HG02571 (cell line): ENCODE data around the gene TERT.

Source experiments
- ATAC-seq: cut with Tn5 transposase; IDR thresholded peaks from one replicate; pipeline ENCODE4 v1.9.1; 2021; ENCODE audit warnings: mild to moderate bottlenecking, moderate library complexity; ENCODE audit not compliant: unreplicated experiment

The TERT gene

DNA sequence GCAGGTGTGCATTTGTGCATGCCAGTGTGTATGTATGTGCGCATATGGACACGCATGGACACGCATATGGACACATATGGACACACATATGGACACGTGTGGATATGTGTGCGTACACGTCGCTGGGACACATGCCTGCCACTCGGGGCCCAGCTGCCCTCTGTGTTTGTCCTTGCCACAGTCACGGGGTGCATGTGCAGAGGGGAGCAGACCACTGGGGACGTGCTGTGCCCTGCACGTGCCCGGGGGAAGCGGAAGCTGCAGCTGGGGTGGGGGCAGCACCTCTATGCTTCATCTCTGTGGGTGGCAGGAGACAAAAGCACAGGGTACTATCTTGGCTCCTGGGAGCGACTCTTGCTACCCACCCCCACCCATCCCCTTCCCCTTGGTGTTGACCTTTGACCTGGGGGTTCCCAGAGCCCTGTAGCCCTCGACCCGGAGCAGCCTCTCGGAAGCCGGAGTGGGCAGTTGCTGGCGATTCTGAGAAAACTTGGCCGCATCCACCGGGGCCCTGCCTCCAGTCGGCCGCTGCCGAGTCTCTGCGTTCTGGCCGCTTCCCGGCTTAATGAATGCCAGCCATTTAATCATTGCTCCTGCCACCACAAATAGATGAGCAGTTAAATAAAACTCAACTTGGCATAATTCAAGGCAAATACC, 72.1 kb downstream of the TERT start:
- no peak for ATAC-seq

GRCh38 chr5:1222147-1222546, 72.7 kb downstream of the TERT start:
- no peak for ATAC-seq

DNA sequence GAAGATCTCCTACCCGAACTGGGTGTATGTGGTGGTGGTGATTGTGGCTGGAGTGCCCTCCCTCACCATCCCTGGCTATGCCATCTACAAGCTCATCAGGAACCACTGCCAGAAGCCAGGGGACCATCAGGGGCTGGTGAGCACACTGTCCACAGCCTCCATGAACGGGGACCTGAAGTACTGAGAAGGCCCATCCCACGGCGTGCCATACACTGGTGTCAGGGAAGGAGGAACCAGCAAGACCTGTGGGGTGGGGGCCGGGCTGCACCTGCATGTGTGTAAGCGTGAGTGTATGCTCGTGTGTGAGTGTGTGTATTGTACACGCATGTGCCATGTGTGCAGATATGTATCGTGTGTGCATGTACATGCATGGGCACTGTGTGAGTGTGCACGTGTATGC, 73.1 kb downstream of the TERT start:
- no peak for ATAC-seq

DNA sequence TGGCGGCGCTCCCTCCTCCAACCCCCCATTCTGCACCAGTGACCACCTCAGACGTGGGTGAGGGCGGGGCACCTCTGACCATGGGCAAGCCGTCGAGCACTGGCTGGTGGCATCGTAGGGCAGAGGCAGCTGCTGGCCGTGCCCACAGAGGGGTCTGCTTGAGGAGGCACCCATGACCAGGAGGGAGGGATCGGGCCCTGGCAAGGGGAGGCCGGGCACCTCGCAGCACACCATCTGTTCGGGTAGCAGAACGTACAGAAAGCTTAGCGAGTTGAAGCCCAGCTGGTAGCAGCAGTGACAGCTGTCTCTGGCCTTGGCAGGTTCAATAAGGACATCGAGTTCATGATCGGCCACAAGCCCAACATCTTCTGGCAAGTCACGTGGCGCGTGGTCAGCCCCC, 74.0 kb downstream of the TERT start:
- no peak for ATAC-seq

- ATAC-seq, result no peak
These were observed 74.5 kb downstream of the TERT start for GRCh38 chr5:1220351-1220750.

- no peak for ATAC-seq
These were observed 75.1 kb downstream of the TERT start for GRCh38 chr5:1219768-1220100.

- no peak for ATAC-seq
These were observed 75.6 kb downstream of the TERT start for GRCh38 chr5:1219098-1219767.

DNA sequence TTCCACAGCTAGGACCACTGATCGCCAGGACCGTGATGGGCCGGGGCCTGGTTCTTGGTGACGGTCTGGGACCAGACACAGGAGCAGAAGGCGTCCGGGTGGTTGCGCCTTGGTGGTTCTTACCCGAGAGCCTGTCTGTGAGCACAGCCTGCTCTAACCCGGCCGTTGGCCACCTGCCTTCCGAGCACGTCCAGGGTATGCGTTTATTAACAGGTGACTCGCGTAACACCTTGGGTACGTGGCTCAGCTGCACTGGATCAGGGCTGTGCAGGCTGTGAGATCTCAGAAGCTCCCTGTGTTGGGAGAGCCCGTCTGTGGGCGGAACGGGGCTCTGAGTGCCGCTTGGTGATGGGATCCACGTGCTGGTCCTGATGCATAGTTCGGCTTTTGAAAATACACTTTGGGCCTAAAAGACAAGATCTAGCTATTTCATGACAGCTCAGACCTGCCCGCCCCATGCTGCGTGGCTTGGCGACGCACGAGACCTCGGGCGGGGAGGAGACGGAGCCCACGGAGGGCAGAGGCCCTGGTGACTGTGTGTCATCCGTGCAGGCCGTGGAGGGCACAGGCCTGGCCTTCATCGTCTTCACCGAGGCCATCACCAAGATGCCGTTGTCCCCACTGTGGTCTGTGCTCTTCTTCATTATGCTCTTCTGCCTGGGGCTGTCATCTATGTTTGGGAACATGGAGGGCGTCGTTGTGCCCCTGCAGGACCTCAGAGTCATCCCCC, 76.4 kb downstream of the TERT start:
- ATAC-seq, result no peak

DNA sequence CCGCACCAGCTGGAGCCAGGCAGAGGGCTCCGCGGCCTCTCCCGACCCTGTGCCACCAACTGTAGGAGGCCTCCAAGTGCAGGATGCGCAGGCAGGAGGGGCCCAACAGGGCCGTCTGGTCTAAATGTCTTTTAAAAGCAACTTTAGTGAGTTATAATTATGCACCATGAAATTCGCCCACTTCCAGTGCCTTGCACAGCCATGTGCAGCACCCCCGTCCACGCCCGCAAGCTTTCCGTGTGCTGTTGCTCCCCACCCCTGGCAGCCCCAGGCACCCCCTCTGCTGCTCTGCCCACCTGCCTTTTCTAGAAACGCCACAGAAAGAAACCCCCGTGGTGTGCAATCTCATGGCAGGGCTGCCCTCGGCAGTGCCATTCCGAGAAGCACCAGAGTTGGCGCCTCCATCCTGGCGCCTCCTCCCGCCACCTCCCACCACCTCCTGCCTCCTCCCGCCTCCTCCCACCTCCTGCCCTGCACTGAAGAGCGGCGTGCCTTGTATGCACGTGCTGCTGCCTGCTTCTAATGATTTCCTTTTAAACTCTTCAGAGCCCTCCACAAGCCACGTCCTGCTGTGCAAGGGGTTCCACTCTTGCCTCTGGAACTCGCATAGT, 77.2 kb downstream of the TERT start:
- ATAC-seq, result no peak

- no peak for ATAC-seq
These were observed 78.0 kb downstream of the TERT start for GRCh38 chr5:1216918-1217295.

- no peak for ATAC-seq
These were observed 78.5 kb downstream of the TERT start for GRCh38 chr5:1216211-1216917.

GRCh38 chr5:1215320-1216096, 79.4 kb downstream of the TERT start:
- no peak for ATAC-seq

GRCh38 chr5:1214936-1215220, 80.0 kb downstream of the TERT start:
- no peak for ATAC-seq

DNA sequence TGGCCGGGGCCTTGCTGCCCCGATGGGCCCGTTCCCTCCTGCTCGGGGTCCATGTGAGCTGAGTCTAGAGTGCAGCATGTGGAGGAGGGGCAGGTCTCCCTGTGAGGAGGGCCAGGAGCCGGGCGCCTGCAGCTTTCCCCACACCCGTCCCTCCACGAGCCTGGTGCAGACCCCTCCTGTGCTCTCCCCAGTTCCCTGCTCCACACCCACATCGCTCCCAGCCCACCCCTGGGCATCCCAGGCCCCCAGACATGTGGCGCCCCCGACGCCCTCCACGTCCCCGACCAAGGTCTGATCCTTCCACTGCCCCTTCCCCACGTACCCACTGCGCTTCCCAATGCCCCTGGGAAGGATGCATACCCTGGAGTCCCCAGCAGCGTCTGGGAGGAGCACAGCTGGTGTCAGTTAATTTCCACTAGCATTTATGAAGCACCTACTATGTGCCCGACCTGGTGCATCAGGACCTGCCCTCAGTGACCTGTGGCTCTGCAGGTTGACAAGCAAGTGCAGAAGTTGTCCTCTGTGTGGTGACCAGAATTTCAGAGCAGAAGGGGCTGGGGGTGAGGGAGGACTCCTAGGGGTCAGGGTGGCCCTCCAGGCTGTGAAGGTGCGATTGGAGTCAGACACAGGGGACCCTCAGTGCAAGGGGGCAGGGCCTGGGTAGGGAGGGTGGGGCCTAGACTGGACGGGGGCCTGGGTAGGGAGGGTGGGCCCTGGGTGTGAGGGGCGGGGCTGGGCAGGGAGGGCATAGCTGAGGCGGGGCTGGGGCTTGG, 80.5 kb downstream of the TERT start:
- no peak for ATAC-seq

- no peak for ATAC-seq
These were observed 81.2 kb downstream of the TERT start for GRCh38 chr5:1213508-1214162.

DNA sequence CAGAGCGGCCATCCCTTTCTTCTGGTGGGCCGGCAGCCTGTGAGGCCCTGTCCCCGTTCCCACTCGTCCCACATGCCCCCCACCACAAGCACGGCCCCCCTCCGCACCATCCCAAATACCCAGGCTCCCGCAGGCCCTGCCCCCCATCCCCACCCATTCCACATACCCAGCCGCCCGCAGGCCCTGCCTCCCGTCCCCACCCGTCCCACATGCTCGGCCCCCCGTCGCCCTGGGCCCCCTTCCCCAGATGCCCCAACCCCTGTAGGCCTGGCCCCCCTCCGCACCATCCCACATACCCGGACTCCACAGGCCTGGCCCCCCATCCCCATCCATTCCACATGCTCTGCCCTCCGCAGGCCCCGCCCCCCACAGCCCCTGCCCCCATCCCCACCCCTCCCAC, 82.0 kb downstream of the TERT start:
- no peak for ATAC-seq

- no peak for ATAC-seq
These were observed 82.6 kb downstream of the TERT start for GRCh38 chr5:1212271-1212670.

DNA sequence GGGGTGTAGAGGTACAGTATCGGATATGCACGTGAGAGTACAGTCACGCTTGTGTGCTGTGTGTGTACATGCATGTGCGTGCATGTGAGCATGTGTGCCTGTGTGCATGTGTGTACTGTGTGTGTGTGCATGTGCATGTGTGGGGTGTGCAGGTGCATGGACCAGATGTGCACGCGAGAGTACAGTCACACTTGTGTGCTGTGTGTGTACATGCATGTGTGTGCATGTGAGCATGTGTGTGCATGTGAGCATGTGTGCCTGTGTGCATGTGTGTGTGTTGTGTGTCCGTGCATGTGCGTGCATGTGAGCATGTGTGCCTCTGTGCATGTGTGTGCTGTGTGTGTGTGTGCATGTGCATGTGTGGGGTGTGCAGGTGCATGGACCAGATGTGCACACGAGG, 83.2 kb downstream of the TERT start:
- no peak for ATAC-seq

DNA sequence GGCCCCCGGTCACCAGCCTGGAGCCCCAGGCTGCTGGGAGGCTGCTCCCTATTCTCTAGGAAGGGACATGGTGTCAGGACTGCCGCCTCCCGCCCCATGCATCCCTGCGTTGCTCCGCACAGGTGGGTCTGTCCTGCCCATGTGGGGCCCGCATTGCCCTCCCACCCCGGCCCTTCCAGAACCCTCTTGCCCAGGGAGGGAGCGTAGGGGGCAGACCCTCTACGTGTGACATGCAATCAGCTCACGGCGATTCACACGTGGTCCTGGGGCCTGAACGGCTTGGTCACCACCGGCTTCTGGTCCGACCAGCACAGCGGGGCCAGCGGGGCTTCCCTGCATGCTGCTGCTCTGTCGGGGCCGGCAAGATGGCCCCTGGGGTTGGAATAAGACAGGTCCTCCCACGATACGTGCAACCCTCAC, 84.0 kb downstream of the TERT start:
- ATAC-seq, result no peak
